Transverse colon (tissue), 3 donors: ENCODE results near the gene LRPAP1.

Experiments used
- POLR2A ChIP-seq: fragments of 450-650 bp; IDR thresholded peaks from one replicate; pipeline ENCODE4 v1.6.1; 2016; ENCODE audit warnings: antibody characterized with exemption, mild to moderate bottlenecking, moderate library complexity
- POLR2AphosphoS5 ChIP-seq, 3 donors: sonication (generic); formaldehyde crosslinking; IDR thresholded peaks; one replicate each; pipeline ENCODE4 v1.6.1; 2016; ENCODE audit warnings: antibody characterized with exemption in 3 of 3

GRCh38 chr4:3496021-3496420 is 36.2 kb downstream of the LRPAP1 start:
- TF ChIP-seq POLR2A (no peak), POLR2AphosphoS5 (IDR thresholded peaks at IDR 0.05) (no peak)
